H54 (cell line): Measurements from ENCODE around the gene KLHDC9.
A peak's percentile ranks its signal among the peaks of the same experiment; 100 is the strongest.

Experiments used
- DNase-seq: peaks from one replicate; pipeline ENCODE4 v3.0.0; 2011; ENCODE audit warnings: low spot score, mixed read lengths; ENCODE audit not compliant: insufficient read length
- FAIRE-seq: peaks from 3 replicates; lab custom pipeline; 2011; peaks lifted over from hg19 to GRCh38; lab: Jason Lieb, UNC
- POLR2A ChIP-seq: IDR thresholded peaks from 2 replicates; pipeline ENCODE4 v1.6.1; 2011; ENCODE audit warnings: low read depth, mild to moderate bottlenecking, low read length

The KLHDC9 gene

DNA sequence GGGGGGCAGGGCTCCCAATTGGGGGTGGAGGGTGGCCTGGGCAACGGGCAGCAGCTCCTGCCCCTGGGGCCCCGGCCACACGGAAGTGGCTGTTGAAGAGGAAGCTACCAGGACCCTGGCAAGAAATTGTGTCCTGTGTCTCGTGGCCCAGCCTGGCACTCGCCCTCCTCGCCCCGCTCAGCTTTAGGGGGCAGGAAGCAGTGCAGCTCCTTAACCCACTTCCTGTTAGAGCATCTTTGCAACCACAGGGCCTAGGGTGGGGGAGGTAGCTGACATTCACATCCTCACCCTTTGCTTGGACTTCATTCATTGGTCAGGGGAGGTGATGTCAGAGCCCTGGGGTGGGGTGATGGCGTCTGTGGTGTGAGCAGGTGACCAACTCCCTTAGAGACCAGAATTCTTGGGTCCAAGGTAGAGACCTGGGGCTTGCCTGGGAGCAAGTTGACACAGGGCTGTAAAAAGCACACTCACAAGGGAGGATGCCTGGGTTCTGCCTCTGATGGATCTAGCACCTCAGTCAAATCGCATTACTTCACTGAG is 28.4 kb upstream of the KLHDC9 start, which contains the start of gene ARHGAP30:
ARHGAP30 (minus strand) TSS at position 161 of the 540 bp plus-strand sequence. CDS start 267 bp downstream, outside the sequence.
- DNase-seq, result no peak
- FAIRE-seq, result no peak
- TF ChIP-seq POLR2A, result no peak

DNA sequence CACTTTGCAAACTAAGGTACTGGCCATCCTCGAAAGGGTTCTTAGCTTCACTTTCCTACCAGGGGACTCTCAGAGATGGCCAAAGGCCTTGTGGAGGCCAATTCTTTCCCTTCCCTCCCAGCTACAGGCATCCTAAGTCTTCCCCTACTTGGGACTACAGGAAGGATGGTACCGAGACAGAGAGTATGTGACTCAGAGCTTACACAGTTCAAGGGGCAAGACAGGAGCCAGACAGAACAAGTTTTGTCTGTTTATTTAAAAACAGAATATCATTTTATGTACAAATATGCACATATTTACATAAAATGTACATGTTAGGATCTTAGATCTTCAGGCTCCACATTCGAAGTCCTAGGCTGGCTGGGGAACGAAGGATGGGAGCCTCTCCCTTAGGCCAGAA is 27.4 kb upstream of the KLHDC9 start:
- TF ChIP-seq POLR2A, result no peak
- DNase-seq, result no peak
- no peak for FAIRE-seq

DNA sequence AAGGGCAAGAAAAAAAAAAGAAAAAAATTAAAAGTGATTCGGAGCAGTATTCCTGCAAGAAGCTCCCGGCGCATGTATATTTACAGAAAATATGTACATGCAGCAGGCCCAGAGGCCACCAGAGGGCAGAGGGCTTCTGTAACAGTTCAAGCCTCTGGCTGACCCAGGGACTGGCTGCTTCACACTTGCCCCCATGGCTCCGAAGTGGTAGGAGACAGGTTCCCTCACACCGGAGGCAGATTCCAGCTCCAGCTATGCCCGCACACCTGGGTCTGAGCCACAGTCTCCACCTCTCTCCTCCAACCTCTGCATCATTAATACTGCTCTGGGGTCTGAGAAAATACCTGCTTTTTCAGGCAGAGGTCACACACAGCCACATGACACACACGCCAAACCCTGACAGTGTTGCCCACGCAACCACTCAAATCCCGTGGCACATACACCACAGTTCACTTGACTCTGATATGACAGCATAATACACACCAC is 26.2 kb upstream of the KLHDC9 start:
- no peak for TF ChIP-seq POLR2A
- FAIRE-seq (no peak), DNase-seq (peak; percentile 54)

DNA sequence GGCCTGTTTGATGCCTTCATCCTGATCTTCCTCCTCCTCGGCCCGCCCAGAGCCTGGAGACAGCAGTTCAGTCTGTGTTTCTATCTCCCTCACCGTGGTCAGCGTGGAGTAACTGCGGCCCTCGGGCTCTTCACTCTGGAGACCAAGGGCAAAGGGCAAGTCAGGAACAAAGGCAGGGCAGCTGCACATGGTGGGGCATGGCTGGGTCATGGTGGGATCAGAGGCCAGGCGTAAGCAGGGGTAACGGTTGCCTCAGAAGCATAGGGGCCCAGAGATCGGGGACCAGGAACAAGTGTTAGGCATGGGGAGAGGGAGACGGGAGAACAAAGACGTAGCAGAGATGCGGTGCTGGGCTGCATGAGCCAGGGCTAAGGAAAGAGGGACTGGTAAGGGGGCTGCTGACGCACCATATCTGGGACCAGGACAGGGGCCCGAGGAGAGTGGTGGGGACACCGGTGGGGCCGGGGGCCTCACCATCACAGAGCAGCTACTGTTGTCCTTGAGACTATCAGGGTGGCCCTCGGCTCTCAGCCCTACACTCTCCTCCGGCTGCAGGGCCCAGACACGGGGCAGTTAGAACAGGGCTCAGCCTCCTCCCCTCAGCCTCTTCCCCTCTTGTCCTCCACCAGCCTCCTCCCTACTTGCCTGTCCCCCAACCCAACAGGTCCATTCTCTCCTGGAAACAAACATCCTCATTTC is 25.3 kb upstream of the KLHDC9 start:
- FAIRE-seq (no peak), DNase-seq (no peak)
- TF ChIP-seq POLR2A, result no peak

DNA sequence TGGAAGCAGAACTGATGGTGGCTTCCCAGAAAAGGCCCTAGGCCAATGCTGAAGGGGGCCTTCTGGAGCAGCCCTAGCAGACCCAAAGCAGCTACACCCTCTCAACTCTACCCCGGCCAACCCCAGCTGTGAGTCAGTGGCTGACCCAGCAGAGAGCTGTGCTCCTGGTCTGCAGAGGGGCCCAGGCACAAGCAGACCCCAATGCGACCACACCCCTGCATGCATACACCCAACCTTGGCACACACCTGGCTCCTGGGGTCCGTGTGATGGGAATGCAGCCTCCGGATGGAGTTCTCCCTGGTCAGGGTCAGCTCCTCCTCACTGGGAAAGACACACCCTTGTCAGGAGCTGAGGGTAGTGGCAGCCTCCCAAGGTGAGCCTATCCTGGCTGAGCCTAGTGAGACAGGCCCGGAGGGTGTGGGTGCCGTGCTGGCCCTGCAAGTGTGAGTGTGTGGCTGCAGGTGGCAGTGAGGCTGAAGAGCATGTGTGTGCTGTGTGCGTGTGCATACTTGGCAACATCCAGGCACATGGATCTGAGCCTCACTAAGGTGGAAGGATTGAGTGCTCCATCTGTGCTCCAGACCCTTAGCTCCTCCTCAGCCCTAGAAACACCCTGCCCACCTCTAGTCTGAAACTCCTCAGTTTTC is 24.6 kb upstream of the KLHDC9 start:
- FAIRE-seq, result no peak
- no peak for TF ChIP-seq POLR2A
- no peak for DNase-seq

DNA sequence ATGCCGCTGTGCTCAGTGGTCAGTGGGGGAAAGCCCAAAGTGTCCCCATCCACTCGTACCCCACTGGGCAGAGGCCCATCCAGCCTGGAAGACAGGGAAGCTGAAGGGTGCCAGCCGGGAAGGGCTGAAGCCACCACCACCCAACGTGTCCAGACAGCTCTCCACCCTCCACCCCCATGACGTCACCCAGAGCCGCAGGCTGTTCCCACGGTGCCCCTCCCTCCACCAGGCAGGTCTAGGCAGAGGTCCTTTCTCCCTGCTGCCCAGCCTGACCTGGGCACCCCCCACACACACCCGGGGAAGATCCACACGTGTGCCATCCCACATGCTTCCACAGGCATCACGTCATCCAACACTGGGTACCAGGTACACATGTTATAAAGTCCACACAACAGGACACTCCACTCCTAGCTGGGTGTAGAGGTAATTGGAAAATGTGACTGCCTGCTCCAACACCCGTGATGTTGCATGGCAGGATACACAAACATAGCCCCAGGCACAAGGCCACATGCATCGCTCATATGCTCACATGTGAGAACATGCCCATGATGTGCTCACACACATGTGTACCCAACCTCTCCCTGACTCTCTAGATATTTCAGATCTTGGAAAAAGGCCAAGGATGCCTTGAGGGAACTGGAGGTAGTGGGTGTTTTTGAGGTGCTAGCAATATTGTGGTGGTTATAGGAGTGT is 23.3 kb upstream of the KLHDC9 start:
- no peak for FAIRE-seq
- DNase-seq, result no peak
- TF ChIP-seq POLR2A, result no peak

DNA sequence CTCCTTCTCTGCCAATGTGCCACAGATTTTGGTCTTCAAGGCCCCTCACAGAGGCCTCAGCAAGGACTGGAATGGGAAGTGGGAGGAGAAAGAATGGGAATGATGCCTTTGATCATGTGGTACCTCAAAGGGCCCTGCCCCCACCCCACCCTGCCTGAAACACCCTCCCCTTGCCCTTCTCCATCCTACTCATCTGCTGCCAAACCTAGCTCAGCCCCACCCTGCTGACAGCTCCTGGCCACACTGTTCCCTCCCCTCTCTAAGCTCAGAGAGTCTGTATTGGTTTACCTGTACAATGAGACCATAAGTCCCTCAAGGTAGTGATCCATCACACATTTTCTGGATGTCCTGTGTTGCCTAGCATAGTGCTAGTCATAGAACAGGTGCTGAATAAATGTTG is 21.8 kb upstream of the KLHDC9 start:
- no peak for DNase-seq
- TF ChIP-seq POLR2A, result no peak
- no peak for FAIRE-seq

DNA sequence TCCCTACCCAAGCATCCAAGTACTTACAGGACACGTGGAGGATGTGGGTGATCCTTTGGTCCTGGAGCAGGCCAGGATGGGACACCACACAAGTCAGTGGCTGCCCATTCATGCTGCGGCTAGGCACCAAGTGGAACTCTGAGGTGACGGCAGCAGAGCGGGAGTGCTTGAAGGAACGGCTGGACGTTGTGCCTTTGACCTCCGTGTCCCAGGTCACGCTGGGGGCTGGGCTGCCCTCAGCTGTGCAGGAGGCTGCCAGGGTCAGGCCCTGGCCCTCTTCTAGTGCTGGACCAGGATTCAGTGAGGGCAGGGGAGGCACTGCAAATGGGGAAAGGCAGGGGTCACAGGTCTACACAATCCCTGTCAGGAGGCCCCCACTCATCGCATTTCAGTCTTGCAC is 20.7 kb upstream of the KLHDC9 start:
- no peak for TF ChIP-seq POLR2A
- FAIRE-seq, result no peak
- DNase-seq, result no peak

DNA sequence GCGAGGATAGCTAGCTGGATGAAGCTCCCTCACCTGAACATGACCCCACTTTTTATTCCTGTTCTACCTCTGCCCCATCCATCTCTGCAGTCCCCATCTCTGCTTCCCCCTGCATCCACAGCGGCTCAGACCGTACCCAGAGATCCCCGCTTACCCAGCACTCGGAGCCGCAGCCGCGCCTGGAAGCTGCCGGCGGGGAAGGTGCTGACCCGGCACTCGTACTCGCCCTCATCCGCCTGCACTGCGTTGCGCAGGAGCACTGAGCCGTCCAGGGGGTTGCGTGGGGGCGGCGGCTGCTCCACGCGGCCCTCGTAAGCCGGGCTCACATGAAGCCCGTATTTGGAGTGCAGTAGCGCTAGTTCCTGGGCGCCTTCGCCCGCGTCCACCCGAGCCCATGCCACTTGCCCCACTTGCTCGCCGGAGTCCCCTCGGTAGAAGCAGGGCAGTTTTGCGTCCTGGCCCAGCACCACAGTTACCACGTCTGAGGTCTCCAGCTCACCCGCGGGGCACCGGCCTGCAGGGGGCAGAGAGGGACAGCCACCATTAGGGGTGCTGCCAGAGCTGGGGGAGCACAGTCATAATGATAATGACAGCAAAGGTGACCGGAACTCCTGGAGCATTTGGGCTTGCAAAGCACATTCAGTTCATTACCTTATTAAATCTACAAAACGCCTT is 18.6 kb upstream of the KLHDC9 start:
- DNase-seq (no peak), FAIRE-seq (no peak)
- TF ChIP-seq POLR2A, result no peak

DNA sequence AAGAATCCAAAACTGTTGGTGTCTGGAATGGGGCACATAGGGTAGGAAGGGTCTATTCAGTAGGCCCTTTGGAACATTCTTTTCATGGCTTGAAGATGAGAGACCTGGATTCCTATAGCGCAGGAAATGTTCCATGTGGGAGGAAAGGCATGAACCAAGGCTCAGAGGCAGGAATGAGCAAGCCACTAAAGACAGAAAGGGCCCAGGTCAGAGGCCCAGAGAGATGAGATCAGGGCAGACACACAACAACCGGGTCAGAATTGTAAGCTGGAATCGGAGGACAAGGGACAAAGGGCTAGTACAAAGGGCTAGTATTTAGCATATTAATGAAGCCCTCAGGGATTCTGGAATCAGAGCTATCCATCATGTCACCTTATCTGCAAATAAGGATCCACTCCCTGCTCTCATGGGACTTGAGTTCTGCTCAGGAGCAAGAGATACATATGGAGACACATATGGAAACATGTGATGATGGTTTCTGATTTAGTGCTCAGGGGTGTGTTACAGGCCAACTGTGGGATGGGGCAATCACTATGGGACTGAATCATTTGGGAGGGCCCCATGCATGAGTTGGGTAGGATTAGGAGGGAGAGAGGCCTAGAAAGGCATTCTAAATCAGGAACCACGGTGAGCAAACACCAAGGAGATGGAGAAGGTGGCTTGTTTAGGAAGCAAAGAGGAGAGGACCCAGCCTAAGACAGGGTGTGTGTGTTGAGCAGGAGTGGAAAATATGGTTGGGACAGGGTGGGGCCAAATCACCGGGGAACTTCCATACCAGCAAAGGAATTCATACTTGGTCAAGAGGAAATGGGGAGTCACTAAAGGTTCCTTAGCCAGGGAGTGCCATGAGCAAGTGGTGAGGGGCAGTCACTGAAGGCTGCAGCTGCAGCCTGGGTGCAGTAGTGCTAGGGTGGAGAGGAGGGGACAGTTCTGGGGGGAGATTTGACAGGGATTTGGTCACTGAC is 17.4 kb upstream of the KLHDC9 start:
- no peak for DNase-seq
- no peak for FAIRE-seq
- TF ChIP-seq POLR2A, result no peak

DNA sequence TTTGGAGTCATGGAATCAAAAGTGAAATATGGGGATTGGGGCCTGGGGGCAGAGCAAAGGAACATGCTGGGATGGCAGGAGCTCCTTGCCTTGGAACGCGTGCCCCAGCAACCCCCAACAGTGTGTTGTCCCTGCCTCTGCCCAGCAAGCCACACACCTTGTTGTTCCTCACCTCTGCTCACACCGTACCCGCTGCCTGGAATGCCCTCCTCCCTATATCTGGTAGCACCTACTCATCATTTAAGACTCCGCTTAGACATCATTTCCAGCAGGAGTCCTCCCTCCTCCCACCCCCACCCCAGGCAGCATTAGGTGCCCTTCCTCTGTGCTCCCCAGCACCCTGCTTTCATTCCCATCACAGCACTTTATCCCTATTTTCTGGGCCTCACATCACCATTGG is 16.6 kb upstream of the KLHDC9 start:
- FAIRE-seq (no peak), DNase-seq (no peak)
- no peak for TF ChIP-seq POLR2A

DNA sequence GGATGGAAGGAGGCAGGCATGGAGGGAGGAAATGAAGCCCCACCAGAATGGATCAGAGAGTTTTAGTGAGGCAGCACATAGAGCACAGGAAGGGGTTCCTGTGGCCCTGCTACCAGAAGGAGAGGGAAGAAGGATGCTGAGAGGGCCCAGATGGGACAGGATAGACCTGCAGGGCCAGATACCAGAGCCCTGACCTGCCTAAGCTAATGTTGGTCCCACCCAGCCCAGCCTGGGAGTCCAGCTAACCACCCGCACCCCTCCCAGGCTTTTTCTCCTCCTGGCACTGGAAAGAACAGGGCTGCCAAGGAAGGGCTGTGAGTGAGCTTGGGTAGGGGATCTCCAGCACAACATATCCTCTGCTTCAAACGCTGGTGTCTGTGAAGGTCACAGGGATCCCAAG is 15.7 kb upstream of the KLHDC9 start:
- FAIRE-seq (no peak), DNase-seq (no peak)
- TF ChIP-seq POLR2A, result no peak
